Measurements from ENCODE around the gene OR51B2. TPM values are rescaled to one million over a fixed set of nuclear protein-coding genes. Genes with fewer than 3 reads are reported as not detected.

OR51B2 gene
- total RNA-seq, 1 experiment from 2014 or later, result not detected

GRCh38 chr11:5286901-5287300 is 37.2 kb downstream of the OR51B2 start:
- Histone ChIP-seq H3K18ac (ENCODE audit: insufficient read length, low read depth, low read length) (no peak overlapping the region), H2BK20ac (ENCODE audit: low read depth, low read length, poor library complexity, severe bottlenecking) (no peak overlapping the region), H3K23ac (ENCODE audit: insufficient read length, low read depth, low read length) (no peak overlapping the region), H3T11ph (ENCODE audit: low read length) (no peak overlapping the region), H3K23me2 (ENCODE audit: insufficient read length, low read depth, low read length, poor library complexity, severe bottlenecking) (no peaks in the 10 kb centered on the region), H3K4ac (ENCODE audit: low read depth, low read length) (no peak overlapping the region), H2BK120ac (ENCODE audit: low read depth, low read length, poor library complexity, severe bottlenecking) (no peak overlapping the region), H2AFZ (ENCODE audit: low read length) (no peak overlapping the region), H2BK5ac (ENCODE audit: insufficient read length, low read length) (no peak overlapping the region), H2BK12ac (ENCODE audit: insufficient read length, low read depth, low read length) (no peak overlapping the region), H4K91ac (ENCODE audit: insufficient read length, low read depth, low read length) (no peak overlapping the region), H4K20me1 (ENCODE audit: control insufficient read depth, insufficient read depth, insufficient read length) (no peaks in the 10 kb centered on the region), H3K14ac (ENCODE audit: insufficient read depth, low read length) (no peak overlapping the region), H2AK5ac (ENCODE audit: insufficient read length, low read length) (no peak overlapping the region), H3K9ac (ENCODE audit: extremely low read depth, insufficient read length, low read length) (no peak overlapping the region), H4K5ac (ENCODE audit: insufficient read length, low read depth, low read length) (no peak overlapping the region), H3K79me1 (ENCODE audit: insufficient read depth, low read depth, low read length, poor library complexity, severe bottlenecking) (no peaks in the 10 kb centered on the region), H2BK15ac (ENCODE audit: low read depth, low read length) (no peak overlapping the region), H3K4me1 (ENCODE audit: insufficient read depth, low read length) (no peaks in the 10 kb centered on the region), H4K8ac (replicated peaks; ENCODE audit: insufficient read length, low read depth, low read length) (no peak overlapping the region), H3K27ac (ENCODE audit: insufficient read length, low read depth, low read length) (no peak overlapping the region), H3K4me2 (ENCODE audit: insufficient read depth, insufficient read length, low read length) (no peak overlapping the region), H3K56ac (ENCODE audit: insufficient read length, low read depth, low read length) (no peak overlapping the region), H3K79me2 (ENCODE audit: insufficient read depth, low read length) (no peaks in the 10 kb centered on the region), H3K9me3 (ENCODE audit: control insufficient read depth, low read depth, low read length) (no peaks in the 10 kb centered on the region), H3K27me3 (ENCODE audit: insufficient read depth, low read length) (no peaks in the 10 kb centered on the region)
- Mint-ChIP-seq H3K4me3 (no peak overlapping the region), H3K9me3 (no peaks in the 10 kb centered on the region), H3K27ac (no peak overlapping the region), H3K36me3 (ENCODE audit: insufficient read depth in 1 of 3, low read depth in 3 of 3) (no peaks in the 10 kb centered on the region; a peak in 1 of 7 replicates), H3K4me1 (no peaks in the 10 kb centered on the region), H3K27me3 (ENCODE audit: low read depth) (no peaks in the 10 kb centered on the region; the same call in 1 of the 2 replicates)
- WGBS (ENCODE audit: extremely low coverage, insufficient read length, low lambda C conversion rate), result no CpG with 5 or more reads among the region's 3 CpGs
- no peak for DNase-seq
- TF ChIP-seq CTCF (conservative IDR thresholded peaks at IDR 0.05), result no peak
